ENCODE measurements around the gene PUM2. TPM values are rescaled to one million over a fixed set of nuclear protein-coding genes. Genes with fewer than 3 reads are reported as not detected.

The PUM2 gene
- total and polyA plus RNA-seq, 2 of the 8 experiments (the other 6 are each of a cell fraction or from before 2014, with no cell fraction given) = 46.6 to 114 TPM

DNA sequence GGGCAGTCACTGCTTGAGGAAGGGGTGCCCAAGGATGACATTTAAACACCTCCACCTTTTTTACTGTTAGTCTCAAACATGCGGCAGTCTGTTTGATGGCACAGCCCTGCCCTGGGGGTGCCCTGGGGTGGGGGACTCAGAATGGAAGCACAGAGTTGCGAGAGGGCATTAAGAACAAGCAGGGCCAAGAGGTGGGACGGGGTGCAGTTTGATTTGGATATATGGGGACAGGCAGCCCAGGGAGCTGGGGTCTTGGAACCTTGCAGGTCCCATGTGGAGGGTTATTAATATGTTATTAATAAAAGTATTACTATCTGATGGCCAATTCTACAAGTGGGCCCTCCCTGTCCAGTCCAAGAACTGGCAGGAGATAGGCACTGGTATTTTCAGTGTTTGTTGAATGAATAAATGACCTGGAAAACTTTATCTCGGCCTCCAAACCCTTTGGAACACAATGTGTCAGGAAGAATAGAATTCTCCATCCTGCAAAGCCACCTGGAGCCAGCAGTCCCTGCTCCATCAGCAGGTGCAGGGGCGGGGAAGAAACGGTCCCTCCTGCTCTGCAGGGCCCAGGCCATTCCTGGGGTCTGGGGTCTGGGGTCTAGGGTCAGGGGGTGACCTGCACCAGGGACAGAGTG is 150.9 kb downstream of the PUM2 start:
- H4K8ac ChIP-seq (ENCODE audit: extremely low read depth, insufficient read depth, low read length) = no peak overlapping the region; the same call in 1 of the 2 replicates
- no peak overlapping the region for H2BK5ac ChIP-seq (ENCODE audit: low read depth, low read length)
- no peak overlapping the region for H3K4ac ChIP-seq (replicated peaks; ENCODE audit: insufficient read length, low read depth, low read length)
- H3K27me3 ChIP-seq (replicated peaks in 1 of 4; ENCODE audit: control insufficient read depth in 3 of 4, extremely low read depth in 1 of 4, insufficient read depth in 3 of 4, low read length in 3 of 4) = no peaks in the 10 kb centered on the region
- peaks cover 0 to 5% (median 0%) of the 10 kb centered on the region in 4 experiments; a peak in 1 of 7 replicates for H3K4me1 ChIP-seq (replicated peaks in 1 of 4; ENCODE audit: control insufficient read depth in 3 of 4, insufficient read depth in 4 of 4, low read length in 3 of 4)
- H3K9me3 ChIP-seq (ENCODE audit: insufficient read depth in 2 of 2, low read depth in 1 of 2, low read length in 1 of 2) = no peaks in the 10 kb centered on the region; a peak in 1 of 4 replicates
- FAIRE-seq (no peak), DNase-seq (ENCODE audit: low read depth in 1 of 2, low spot score in 2 of 2) (no peak)
- H2BK12ac ChIP-seq (ENCODE audit: low read depth, low read length) = no peak overlapping the region
- 87% methylated on average over 6 of the region's 6 CpGs; no CpG with 5 or more reads in 1 of the 2 experiments for WGBS, 2 experiments (ENCODE audit: extremely low coverage in 1 of 2, insufficient coverage in 1 of 2, insufficient read length in 1 of 2, insufficient replicate concordance in 2 of 2, low coverage in 1 of 2, low lambda C conversion rate in 2 of 2, missing lambda C conversion rate in 1 of 2)
- no peaks in the 10 kb centered on the region for H3K79me2 ChIP-seq (ENCODE audit: control insufficient read depth in 1 of 2, insufficient read depth in 2 of 2, low read length in 2 of 2)
- no peaks in the 10 kb centered on the region for H3K23me2 ChIP-seq (ENCODE audit: low read depth, low read length)
- peaks cover 0 to 4% of the 10 kb centered on the region in 2 experiments for H4K20me1 ChIP-seq (replicated peaks in 1 of 2; ENCODE audit: control insufficient read depth in 1 of 2, insufficient read depth in 2 of 2, low read length in 2 of 2)
- peaks cover 4 to 42% (median 24%) of the 10 kb centered on the region in 4 experiments; a peak in 6 of 8 replicates for H3K36me3 ChIP-seq (ENCODE audit: control insufficient read depth in 2 of 4, insufficient read depth in 4 of 4, low read length in 3 of 4)
- H2BK15ac ChIP-seq (ENCODE audit: low read length) = no peak overlapping the region
- no peak overlapping the region for H2AK5ac ChIP-seq (ENCODE audit: low read depth, low read length)
- no peaks in the 10 kb centered on the region for H3K79me1 ChIP-seq (ENCODE audit: low read depth, low read length)
- H3K56ac ChIP-seq (replicated peaks; ENCODE audit: insufficient read length, low read depth, low read length) = no peak overlapping the region
- CTCF ChIA-PET (ENCODE audit: partially characterized antibody) = interaction anchor here (1.4 to 1.8 kb wide), 2 partner anchors 9 to 22 kb away, joined by 3 to 4 read pairs; no protein-coding TSS in a partner anchor
- no peak overlapping the region for H3K23ac ChIP-seq (ENCODE audit: insufficient read length)
- H3K4me2 ChIP-seq (ENCODE audit: insufficient read depth in 1 of 2, low read depth in 2 of 2, low read length in 2 of 2) = no peak overlapping the region
- no peak overlapping the region for H3K27ac ChIP-seq (ENCODE audit: low read depth, low read length)
- H3K14ac ChIP-seq (ENCODE audit: insufficient read length) = no peak overlapping the region
- H4K91ac ChIP-seq (replicated peaks; ENCODE audit: insufficient read length, low read length) = no peak overlapping the region
- H2BK20ac ChIP-seq (ENCODE audit: low read length) = no peak overlapping the region
- H2BK120ac ChIP-seq (replicated peaks; ENCODE audit: low read depth, low read length) = no peak overlapping the region
- no peak overlapping the region for H3K9ac ChIP-seq (replicated peaks in 1 of 4; ENCODE audit: extremely low read depth in 1 of 4, low read depth in 3 of 4, low read length in 3 of 4)
- no peak overlapping the region for H3K18ac ChIP-seq (ENCODE audit: extremely low read depth, low read length)
- H3K4me3 ChIP-seq (ENCODE audit: extremely low read depth in 1 of 4, insufficient read depth in 2 of 4, low read depth in 3 of 4, low read length in 4 of 4) = no peak overlapping the region
- POLR2A ChIA-PET (ENCODE audit: partially characterized antibody) = no interaction called here
- H2AFZ ChIP-seq (ENCODE audit: low read length) = no peak overlapping the region
- H4K5ac ChIP-seq (ENCODE audit: insufficient read length, low read depth, low read length) = no peak overlapping the region
- TF ChIP-seq SIN3A (conservative IDR thresholded peaks at IDR 0.05 in 1 of 2, IDR thresholded peaks at IDR 0.05 in 1 of 2; ENCODE audit: low read depth in 1 of 2, low read length in 2 of 2) = no peak
- no peak for TF ChIP-seq KDM1A (IDR thresholded peaks at IDR 0.05; ENCODE audit: borderline replicate concordance, low read length)
- TF ChIP-seq CHD2 (IDR thresholded peaks at IDR 0.05; ENCODE audit: low read length) = no peak
- TF ChIP-seq, protein P1, sequence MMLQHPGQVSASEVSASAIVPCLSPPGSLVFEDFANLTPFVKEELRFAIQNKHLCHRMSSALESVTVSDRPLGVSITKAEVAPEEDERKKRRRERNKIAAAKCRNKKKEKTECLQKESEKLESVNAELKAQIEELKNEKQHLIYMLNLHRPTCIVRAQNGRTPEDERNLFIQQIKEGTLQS (IDR thresholded peaks at IDR 0.05; ENCODE audit: insufficient read depth, low read depth, low read length) = no peak
- no peak for TF ChIP-seq EZH2 (IDR thresholded peaks at IDR 0.05; ENCODE audit: low read depth, low read length, severe bottlenecking)
- TF ChIP-seq TAF7 (optimal IDR thresholded peaks at IDR 0.05; ENCODE audit: borderline replicate concordance, low read depth, low read length) = no peak
- no peak for TF ChIP-seq YY1 (IDR thresholded peaks at IDR 0.05; ENCODE audit: low read depth, low read length)
- TF ChIP-seq SIX5 (IDR thresholded peaks at IDR 0.05; ENCODE audit: low read depth, low read length) = no peak
- TF ChIP-seq FOSL1 (IDR thresholded peaks at IDR 0.05; ENCODE audit: insufficient read depth, low read depth, low read length) = no peak
- TF ChIP-seq HDAC6 (IDR thresholded peaks at IDR 0.05; ENCODE audit: low read depth, low read length) = no peak
- no peak for TF ChIP-seq SP4 (IDR thresholded peaks at IDR 0.05; ENCODE audit: low read length)

All from H1 (cell line).